ENCODE results near the gene ACBD6. TPM values are rescaled to one million over a fixed set of nuclear protein-coding genes. Genes with fewer than 3 reads are reported as not detected.
A peak's percentile ranks its signal among the peaks of the same experiment; 100 is the strongest.

The ACBD6 gene
- total and polyA plus RNA-seq, 2 experiments from 2014 or later = 75.7 to 88.8 TPM

GRCh38 chr1:180238675-180239074 is 263.7 kb downstream of the ACBD6 start:
- DNase-seq (ENCODE audit: low spot score) (no peak), ATAC-seq (no peak)
- Mint-ChIP-seq H3K9me3 (no peaks in the 10 kb centered on the region), H3K4me1 (peaks cover 82% of the 10 kb centered on the region), H3K27me3 (ENCODE audit: insufficient read depth, low read depth, poor library complexity) (peaks cover 52% of the 10 kb centered on the region), H3K4me3 (peak overlapping the region; percentile 77), H3K36me3 (ENCODE audit: low read depth) (no peaks in the 10 kb centered on the region), H3K27ac (peak overlapping the region; percentile 76; the same call in 1 of the 2 replicates)
- H3K9me2 ChIP-seq (ENCODE audit: insufficient read depth) = no peaks in the 10 kb centered on the region
- H3K4me1 ChIP-seq (ENCODE audit: insufficient read depth) = peaks cover 66% of the 10 kb centered on the region
- peak overlapping the region; percentile 83 for H3K27ac ChIP-seq (ENCODE audit: low read depth)
- H3K27me3 ChIP-seq (ENCODE audit: insufficient read depth) = peaks cover 51% of the 10 kb centered on the region
- H2AFZ ChIP-seq = no peak overlapping the region
- H3K4me3 ChIP-seq = peak overlapping the region; percentile 62
- no peaks in the 10 kb centered on the region for H3K79me2 ChIP-seq (replicated peaks; ENCODE audit: insufficient read depth)
- TF ChIP-seq JUNB (IDR thresholded peaks at IDR 0.05; ENCODE audit: unreplicated experiment) (no peak), REST (IDR thresholded peaks at IDR 0.05; ENCODE audit: unreplicated experiment) (no peak), STAT1 (IDR thresholded peaks at IDR 0.05; ENCODE audit: unreplicated experiment) (no peak), POLR2AphosphoS5 (IDR thresholded peaks at IDR 0.05; ENCODE audit: low read depth) (no peak), CREB1 (CRISPR knock-in tag; IDR thresholded peaks at IDR 0.05; ENCODE audit: low read depth) (no peak), CTCF (conservative IDR thresholded peaks at IDR 0.05; ENCODE audit: low read depth in 2 of 2) (no peak), ETS1 (IDR thresholded peaks at IDR 0.05) (no peak)
- TF ChIP-seq, protein P1, sequence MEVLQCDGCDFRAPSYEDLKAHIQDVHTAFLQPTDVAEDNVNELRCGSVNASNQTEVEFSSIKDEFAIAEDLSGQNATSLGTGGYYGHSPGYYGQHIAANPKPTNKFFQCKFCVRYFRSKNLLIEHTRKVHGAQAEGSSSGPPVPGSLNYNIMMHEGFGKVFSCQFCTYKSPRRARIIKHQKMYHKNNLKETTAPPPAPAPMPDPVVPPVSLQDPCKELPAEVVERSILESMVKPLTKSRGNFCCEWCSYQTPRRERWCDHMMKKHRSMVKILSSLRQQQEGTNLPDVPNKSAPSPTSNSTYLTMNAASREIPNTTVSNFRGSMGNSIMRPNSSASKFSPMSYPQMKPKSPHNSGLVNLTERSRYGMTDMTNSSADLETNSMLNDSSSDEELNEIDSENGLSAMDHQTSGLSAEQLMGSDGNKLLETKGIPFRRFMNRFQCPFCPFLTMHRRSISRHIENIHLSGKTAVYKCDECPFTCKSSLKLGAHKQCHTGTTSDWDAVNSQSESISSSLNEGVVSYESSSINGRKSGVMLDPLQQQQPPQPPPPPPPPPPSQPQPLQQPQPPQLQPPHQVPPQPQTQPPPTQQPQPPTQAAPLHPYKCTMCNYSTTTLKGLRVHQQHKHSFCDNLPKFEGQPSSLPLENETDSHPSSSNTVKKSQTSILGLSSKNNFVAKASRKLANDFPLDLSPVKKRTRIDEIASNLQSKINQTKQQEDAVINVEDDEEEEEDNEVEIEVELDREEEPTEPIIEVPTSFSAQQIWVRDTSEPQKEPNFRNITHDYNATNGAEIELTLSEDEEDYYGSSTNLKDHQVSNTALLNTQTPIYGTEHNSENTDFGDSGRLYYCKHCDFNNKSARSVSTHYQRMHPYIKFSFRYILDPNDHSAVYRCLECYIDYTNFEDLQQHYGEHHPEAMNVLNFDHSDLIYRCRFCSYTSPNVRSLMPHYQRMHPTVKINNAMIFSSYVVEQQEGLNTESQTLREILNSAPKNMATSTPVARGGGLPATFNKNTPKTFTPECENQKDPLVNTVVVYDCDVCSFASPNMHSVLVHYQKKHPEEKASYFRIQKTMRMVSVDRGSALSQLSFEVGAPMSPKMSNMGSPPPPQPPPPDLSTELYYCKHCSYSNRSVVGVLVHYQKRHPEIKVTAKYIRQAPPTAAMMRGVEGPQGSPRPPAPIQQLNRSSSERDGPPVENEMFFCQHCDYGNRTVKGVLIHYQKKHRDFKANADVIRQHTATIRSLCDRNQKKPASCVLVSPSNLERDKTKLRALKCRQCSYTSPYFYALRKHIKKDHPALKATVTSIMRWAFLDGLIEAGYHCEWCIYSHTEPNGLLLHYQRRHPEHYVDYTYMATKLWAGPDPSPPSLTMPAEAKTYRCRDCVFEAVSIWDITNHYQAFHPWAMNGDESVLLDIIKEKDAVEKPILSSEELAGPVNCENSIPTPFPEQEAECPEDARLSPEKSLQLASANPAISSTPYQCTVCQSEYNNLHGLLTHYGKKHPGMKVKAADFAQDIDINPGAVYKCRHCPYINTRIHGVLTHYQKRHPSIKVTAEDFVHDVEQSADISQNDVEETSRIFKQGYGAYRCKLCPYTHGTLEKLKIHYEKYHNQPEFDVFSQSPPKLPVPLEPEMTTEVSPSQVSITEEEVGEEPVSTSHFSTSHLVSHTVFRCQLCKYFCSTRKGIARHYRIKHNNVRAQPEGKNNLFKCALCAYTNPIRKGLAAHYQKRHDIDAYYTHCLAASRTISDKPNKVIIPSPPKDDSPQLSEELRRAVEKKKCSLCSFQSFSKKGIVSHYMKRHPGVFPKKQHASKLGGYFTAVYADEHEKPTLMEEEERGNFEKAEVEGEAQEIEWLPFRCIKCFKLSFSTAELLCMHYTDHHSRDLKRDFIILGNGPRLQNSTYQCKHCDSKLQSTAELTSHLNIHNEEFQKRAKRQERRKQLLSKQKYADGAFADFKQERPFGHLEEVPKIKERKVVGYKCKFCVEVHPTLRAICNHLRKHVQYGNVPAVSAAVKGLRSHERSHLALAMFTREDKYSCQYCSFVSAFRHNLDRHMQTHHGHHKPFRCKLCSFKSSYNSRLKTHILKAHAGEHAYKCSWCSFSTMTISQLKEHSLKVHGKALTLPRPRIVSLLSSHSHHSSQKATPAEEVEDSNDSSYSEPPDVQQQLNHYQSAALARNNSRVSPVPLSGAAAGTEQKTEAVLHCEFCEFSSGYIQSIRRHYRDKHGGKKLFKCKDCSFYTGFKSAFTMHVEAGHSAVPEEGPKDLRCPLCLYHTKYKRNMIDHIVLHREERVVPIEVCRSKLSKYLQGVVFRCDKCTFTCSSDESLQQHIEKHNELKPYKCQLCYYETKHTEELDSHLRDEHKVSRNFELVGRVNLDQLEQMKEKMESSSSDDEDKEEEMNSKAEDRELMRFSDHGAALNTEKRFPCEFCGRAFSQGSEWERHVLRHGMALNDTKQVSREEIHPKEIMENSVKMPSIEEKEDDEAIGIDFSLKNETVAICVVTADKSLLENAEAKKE (CRISPR knock-in tag; IDR thresholded peaks at IDR 0.05) = no peak
- peaks cover 24% of the 10 kb centered on the region for H3F3A ChIP-seq (replicated peaks; ENCODE audit: low read depth)
- H4K20me1 ChIP-seq (replicated peaks; ENCODE audit: insufficient read depth) = no peaks in the 10 kb centered on the region
- H3K36me3 ChIP-seq (ENCODE audit: insufficient read depth) = no peaks in the 10 kb centered on the region
- peak overlapping the region; percentile 100 for H3K4me2 ChIP-seq
